WTC11 (cell line): ENCODE data around the gene B4GALT2. TPM values are rescaled to one million over a fixed set of nuclear protein-coding genes. Genes with fewer than 3 reads are reported as not detected.

ENCODE experiments used
- ATAC-seq: fragments of 200-7000 bp; cut with Tn5 transposase; 2 replicates; pipeline ENCODE4 v1.10.0; 2021; ENCODE audit warnings: mild to moderate bottlenecking, moderate library complexity
- CTCF ChIA-PET: fragments of 300-600 bp; sonication (Branson Sonifier 250); formaldehyde crosslinking; loops from one replicate; lab custom pipeline; 2021; ENCODE audit warnings: antibody characterized with exemption; lab: Charles Lee
- POLR2A ChIA-PET: fragments of 350-600 bp; sonication (Branson Sonifier 250); formaldehyde crosslinking; loops from one replicate; lab custom pipeline; 2021; ENCODE audit warnings: antibody characterized with exemption; lab: Charles Lee
- DNase-seq: peaks from one replicate; pipeline ENCODE4 v3.0.0; 2021; ENCODE audit warnings: low spot score
- H3K27ac Mint-ChIP-seq: 2 replicates; pipeline ENCODE4 v1.8.0; 2021; ENCODE audit warnings: mixed read lengths
- H3K27me3 Mint-ChIP-seq: 2 replicates; pipeline ENCODE4 v1.8.0; 2021; ENCODE audit warnings: low read depth, mild to moderate bottlenecking, moderate library complexity, mixed read lengths
- H3K36me3 Mint-ChIP-seq: 2 replicates; pipeline ENCODE4 v1.8.0; 2021; ENCODE audit warnings: mixed read lengths
- H3K4me1 Mint-ChIP-seq: 2 replicates; pipeline ENCODE4 v1.8.0; 2022; ENCODE audit warnings: mixed read lengths
- H3K4me3 Mint-ChIP-seq: 2 replicates; pipeline ENCODE4 v1.8.0; 2021; ENCODE audit warnings: mild to moderate bottlenecking, moderate library complexity, mixed read lengths
- H3K9me3 Mint-ChIP-seq: 2 replicates; pipeline ENCODE4 v1.8.0; 2021; ENCODE audit warnings: mixed read lengths
- SMAD3 ChIP-seq: sonication (generic); formaldehyde crosslinking; IDR thresholded peaks from 2 replicates; pipeline ENCODE4 v1.8.0; 2022; ENCODE audit warnings: missing genetic modification reagents, mild to moderate bottlenecking, borderline replicate concordance
- TCF7 ChIP-seq: sonication (generic); formaldehyde crosslinking; IDR thresholded peaks from 2 replicates; pipeline ENCODE4 v1.8.0; 2022; ENCODE audit warnings: mild to moderate bottlenecking, low read depth, missing genetic modification reagents, moderate library complexity
- ZBTB21 ChIP-seq: sonication (generic); formaldehyde crosslinking; IDR thresholded peaks from 2 replicates; pipeline ENCODE4 v1.8.1; 2023; ENCODE audit warnings: mild to moderate bottlenecking, missing genetic modification reagents, borderline replicate concordance
- total RNA-seq: library from RNA; stranded (reverse); gene quantifications from 3 replicates; pipeline ENCODE4 v1.2.3, GENCODE V29; 2021
- TF ChIP-seq, protein P1 (sequence below): sonication (generic); formaldehyde crosslinking; IDR thresholded peaks from 2 replicates; pipeline ENCODE4 v1.8.0; 2022; ENCODE audit warnings: mild to moderate bottlenecking, missing genetic modification reagents
- TF ChIP-seq, protein P2 (sequence below): sonication (generic); formaldehyde crosslinking; IDR thresholded peaks from 2 replicates; pipeline ENCODE4 v1.8.0; 2023; ENCODE audit warnings: missing genetic modification reagents, mild to moderate bottlenecking, borderline replicate concordance
- TF ChIP-seq, protein P3 (sequence below): fragments of 250-450 bp; sonication (Bioruptor Pico); IDR thresholded peaks from 2 replicates; pipeline ENCODE4 v1.8.0; 2021; ENCODE audit warnings: mild to moderate bottlenecking
- TF ChIP-seq, protein P4 (sequence below): sonication (generic); formaldehyde crosslinking; IDR thresholded peaks from 2 replicates; pipeline ENCODE4 v1.8.0; 2023; ENCODE audit warnings: missing genetic modification reagents
- TF ChIP-seq, protein P5 (sequence below): fragments of 250-450 bp; sonication (Bioruptor Pico); IDR thresholded peaks from 2 replicates; pipeline ENCODE4 v1.9.0; 2021; ENCODE audit warnings: mild to moderate bottlenecking, borderline replicate concordance
- TF ChIP-seq, protein P6 (sequence below): sonication (generic); formaldehyde crosslinking; IDR thresholded peaks from 2 replicates; pipeline ENCODE4 v1.8.1; 2023; ENCODE audit warnings: mild to moderate bottlenecking, moderate library complexity, missing genetic modification reagents
- TF ChIP-seq, protein P7 (sequence below): sonication (generic); formaldehyde crosslinking; IDR thresholded peaks from 2 replicates; pipeline ENCODE4 v1.8.1; 2022; ENCODE audit warnings: low read depth, missing genetic modification reagents, borderline replicate concordance

B4GALT2 gene
- total RNA-seq, 1 experiment from 2014 or later = 66.7 TPM

DNA sequence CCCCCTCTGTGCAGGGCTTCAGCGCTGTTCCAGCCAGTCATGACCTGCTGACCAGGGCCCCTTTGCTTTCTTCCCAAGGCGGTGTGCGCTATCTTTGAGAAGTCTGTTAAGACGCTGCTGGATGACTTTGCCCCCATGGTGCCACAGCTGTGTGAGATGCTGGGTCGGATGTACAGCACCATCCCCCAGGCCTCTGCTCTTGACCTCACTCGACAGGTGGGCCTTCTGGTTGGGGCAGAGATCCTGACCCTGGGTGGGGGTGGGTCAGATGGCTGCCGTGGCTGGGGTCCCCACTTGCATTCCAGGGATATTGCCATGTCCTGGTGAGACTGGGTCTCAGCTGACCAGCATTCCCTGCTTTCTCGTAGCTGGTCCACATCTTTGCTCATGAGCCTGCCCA lies 18.2 kb upstream of the B4GALT2 start:
- Mint-ChIP-seq H3K4me1 (no peaks in the 10 kb centered on the region), H3K9me3 (no peaks in the 10 kb centered on the region), H3K4me3 (no peak overlapping the region), H3K27me3 (no peaks in the 10 kb centered on the region), H3K27ac (no peak overlapping the region), H3K36me3 (peaks cover 8% of the 10 kb centered on the region; the same call in 1 of the 2 replicates)
- ATAC-seq (no peak), DNase-seq (no peak)
- CTCF ChIA-PET = no interaction called here
- POLR2A ChIA-PET = no interaction called here
- TF ChIP-seq, protein P1, sequence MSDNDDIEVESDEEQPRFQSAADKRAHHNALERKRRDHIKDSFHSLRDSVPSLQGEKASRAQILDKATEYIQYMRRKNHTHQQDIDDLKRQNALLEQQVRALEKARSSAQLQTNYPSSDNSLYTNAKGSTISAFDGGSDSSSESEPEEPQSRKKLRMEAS (CRISPR knock-in tag) = no peak
- TF ChIP-seq, protein P2, sequence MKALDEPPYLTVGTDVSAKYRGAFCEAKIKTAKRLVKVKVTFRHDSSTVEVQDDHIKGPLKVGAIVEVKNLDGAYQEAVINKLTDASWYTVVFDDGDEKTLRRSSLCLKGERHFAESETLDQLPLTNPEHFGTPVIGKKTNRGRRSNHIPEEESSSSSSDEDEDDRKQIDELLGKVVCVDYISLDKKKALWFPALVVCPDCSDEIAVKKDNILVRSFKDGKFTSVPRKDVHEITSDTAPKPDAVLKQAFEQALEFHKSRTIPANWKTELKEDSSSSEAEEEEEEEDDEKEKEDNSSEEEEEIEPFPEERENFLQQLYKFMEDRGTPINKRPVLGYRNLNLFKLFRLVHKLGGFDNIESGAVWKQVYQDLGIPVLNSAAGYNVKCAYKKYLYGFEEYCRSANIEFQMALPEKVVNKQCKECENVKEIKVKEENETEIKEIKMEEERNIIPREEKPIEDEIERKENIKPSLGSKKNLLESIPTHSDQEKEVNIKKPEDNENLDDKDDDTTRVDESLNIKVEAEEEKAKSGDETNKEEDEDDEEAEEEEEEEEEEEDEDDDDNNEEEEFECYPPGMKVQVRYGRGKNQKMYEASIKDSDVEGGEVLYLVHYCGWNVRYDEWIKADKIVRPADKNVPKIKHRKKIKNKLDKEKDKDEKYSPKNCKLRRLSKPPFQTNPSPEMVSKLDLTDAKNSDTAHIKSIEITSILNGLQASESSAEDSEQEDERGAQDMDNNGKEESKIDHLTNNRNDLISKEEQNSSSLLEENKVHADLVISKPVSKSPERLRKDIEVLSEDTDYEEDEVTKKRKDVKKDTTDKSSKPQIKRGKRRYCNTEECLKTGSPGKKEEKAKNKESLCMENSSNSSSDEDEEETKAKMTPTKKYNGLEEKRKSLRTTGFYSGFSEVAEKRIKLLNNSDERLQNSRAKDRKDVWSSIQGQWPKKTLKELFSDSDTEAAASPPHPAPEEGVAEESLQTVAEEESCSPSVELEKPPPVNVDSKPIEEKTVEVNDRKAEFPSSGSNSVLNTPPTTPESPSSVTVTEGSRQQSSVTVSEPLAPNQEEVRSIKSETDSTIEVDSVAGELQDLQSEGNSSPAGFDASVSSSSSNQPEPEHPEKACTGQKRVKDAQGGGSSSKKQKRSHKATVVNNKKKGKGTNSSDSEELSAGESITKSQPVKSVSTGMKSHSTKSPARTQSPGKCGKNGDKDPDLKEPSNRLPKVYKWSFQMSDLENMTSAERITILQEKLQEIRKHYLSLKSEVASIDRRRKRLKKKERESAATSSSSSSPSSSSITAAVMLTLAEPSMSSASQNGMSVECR (CRISPR knock-in tag) = no peak
- TF ChIP-seq, protein P3, sequence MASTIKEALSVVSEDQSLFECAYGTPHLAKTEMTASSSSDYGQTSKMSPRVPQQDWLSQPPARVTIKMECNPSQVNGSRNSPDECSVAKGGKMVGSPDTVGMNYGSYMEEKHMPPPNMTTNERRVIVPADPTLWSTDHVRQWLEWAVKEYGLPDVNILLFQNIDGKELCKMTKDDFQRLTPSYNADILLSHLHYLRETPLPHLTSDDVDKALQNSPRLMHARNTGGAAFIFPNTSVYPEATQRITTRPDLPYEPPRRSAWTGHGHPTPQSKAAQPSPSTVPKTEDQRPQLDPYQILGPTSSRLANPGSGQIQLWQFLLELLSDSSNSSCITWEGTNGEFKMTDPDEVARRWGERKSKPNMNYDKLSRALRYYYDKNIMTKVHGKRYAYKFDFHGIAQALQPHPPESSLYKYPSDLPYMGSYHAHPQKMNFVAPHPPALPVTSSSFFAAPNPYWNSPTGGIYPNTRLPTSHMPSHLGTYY = no peak
- TF ChIP-seq, protein P4, sequence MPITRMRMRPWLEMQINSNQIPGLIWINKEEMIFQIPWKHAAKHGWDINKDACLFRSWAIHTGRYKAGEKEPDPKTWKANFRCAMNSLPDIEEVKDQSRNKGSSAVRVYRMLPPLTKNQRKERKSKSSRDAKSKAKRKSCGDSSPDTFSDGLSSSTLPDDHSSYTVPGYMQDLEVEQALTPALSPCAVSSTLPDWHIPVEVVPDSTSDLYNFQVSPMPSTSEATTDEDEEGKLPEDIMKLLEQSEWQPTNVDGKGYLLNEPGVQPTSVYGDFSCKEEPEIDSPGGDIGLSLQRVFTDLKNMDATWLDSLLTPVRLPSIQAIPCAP (CRISPR knock-in tag) = no peak
- no peak for TF ChIP-seq ZBTB21 (CRISPR knock-in tag)
- TF ChIP-seq TCF7 (CRISPR knock-in tag) = no peak
- TF ChIP-seq, protein P5, sequence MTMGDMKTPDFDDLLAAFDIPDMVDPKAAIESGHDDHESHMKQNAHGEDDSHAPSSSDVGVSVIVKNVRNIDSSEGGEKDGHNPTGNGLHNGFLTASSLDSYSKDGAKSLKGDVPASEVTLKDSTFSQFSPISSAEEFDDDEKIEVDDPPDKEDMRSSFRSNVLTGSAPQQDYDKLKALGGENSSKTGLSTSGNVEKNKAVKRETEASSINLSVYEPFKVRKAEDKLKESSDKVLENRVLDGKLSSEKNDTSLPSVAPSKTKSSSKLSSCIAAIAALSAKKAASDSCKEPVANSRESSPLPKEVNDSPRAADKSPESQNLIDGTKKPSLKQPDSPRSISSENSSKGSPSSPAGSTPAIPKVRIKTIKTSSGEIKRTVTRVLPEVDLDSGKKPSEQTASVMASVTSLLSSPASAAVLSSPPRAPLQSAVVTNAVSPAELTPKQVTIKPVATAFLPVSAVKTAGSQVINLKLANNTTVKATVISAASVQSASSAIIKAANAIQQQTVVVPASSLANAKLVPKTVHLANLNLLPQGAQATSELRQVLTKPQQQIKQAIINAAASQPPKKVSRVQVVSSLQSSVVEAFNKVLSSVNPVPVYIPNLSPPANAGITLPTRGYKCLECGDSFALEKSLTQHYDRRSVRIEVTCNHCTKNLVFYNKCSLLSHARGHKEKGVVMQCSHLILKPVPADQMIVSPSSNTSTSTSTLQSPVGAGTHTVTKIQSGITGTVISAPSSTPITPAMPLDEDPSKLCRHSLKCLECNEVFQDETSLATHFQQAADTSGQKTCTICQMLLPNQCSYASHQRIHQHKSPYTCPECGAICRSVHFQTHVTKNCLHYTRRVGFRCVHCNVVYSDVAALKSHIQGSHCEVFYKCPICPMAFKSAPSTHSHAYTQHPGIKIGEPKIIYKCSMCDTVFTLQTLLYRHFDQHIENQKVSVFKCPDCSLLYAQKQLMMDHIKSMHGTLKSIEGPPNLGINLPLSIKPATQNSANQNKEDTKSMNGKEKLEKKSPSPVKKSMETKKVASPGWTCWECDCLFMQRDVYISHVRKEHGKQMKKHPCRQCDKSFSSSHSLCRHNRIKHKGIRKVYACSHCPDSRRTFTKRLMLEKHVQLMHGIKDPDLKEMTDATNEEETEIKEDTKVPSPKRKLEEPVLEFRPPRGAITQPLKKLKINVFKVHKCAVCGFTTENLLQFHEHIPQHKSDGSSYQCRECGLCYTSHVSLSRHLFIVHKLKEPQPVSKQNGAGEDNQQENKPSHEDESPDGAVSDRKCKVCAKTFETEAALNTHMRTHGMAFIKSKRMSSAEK (CRISPR knock-in tag) = no peak
- TF ChIP-seq, protein P6, sequence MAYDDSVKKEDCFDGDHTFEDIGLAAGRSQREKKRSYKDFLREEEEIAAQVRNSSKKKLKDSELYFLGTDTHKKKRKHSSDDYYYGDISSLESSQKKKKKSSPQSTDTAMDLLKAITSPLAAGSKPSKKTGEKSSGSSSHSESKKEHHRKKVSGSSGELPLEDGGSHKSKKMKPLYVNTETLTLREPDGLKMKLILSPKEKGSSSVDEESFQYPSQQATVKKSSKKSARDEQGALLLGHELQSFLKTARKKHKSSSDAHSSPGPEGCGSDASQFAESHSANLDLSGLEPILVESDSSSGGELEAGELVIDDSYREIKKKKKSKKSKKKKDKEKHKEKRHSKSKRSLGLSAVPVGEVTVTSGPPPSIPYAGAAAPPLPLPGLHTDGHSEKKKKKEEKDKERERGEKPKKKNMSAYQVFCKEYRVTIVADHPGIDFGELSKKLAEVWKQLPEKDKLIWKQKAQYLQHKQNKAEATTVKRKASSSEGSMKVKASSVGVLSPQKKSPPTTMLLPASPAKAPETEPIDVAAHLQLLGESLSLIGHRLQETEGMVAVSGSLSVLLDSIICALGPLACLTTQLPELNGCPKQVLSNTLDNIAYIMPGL (CRISPR knock-in tag) = no peak
- TF ChIP-seq, protein P7, sequence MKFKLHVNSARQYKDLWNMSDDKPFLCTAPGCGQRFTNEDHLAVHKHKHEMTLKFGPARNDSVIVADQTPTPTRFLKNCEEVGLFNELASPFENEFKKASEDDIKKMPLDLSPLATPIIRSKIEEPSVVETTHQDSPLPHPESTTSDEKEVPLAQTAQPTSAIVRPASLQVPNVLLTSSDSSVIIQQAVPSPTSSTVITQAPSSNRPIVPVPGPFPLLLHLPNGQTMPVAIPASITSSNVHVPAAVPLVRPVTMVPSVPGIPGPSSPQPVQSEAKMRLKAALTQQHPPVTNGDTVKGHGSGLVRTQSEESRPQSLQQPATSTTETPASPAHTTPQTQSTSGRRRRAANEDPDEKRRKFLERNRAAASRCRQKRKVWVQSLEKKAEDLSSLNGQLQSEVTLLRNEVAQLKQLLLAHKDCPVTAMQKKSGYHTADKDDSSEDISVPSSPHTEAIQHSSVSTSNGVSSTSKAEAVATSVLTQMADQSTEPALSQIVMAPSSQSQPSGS (CRISPR knock-in tag) = no peak
- no peak for TF ChIP-seq SMAD3 (CRISPR knock-in tag)
